Spleen (tissue), 7 donors: ENCODE measurements around the gene THSD4.

Experiments used
- CTCF ChIP-seq, 11 experiments: fragments of 200-600 bp in 7 of 11; fragments of 450-650 bp in 4 of 11; sonication (generic) in 4 of 11; IDR thresholded peaks in 8 of 11; conservative IDR thresholded peaks in 3 of 11; 1 replicate in 7 of 11; 2 replicates in 4 of 11; pipeline versions ENCODE4 v1.4.0 to v1.8.0; 2016 to 2021; ENCODE audit warnings: antibody characterized with exemption in 11 of 11, inconsistent platforms in 4 of 11, mild to moderate bottlenecking in 1 of 11
- POLR2A ChIP-seq, 3 donors: fragments of 450-650 bp; IDR thresholded peaks; one replicate each; pipeline ENCODE4 v1.5.1; 2017; ENCODE audit warnings: antibody characterized with exemption in 3 of 3, mild to moderate bottlenecking in 1 of 3
- donor health status: DM: no; HTN: no; CAD: no; lungs with moderate emphysema.
- donor health status: DM: no; HTN: no; CAD: no.
- donor health status: DM: no; HTN: no; CAD: no.

DNA sequence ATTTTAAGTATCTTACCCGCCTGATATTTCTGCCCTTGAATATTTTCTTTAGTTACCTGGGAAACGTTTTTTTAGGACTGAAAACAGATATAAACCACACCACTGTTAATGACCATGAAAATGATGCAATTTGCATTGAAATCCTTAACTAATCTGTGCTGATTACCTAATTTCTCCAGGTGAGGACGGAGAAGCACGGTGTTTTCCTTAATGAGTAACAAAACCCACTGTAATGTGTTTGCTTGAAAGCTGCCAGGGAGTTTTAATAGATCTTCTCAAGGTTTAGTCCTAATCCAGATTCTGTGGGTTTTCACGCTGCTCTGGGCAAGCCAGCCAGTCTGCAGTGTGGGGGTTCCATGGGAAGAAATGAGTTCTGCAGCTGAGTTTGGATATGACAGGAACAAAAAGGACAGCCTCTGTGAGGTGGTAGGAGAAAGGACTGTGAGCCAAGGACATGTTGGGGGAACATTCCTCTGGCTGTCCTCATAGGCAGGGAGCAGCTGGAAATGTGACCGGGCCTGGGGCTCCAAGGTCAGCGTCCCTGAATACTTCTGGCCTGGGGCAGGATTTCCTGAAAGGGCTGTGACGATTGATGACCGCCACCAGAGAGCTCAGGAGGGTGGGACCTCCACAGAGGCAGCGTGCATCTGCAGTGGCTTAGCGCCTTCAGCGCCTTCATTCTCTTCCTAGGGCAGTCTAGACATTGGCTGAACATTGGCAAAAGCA, 18.6 kb downstream of the THSD4 start:
- TF ChIP-seq POLR2A (IDR thresholded peaks at IDR 0.05) (no peak), CTCF (IDR thresholded peaks at IDR 0.05 in 8 of 11, conservative IDR thresholded peaks at IDR 0.05 in 3 of 11) (no peak)
